PC-9 (cell line): Measurements from ENCODE around the gene DENND6A.

Source experiments
- EZH2 ChIP-seq: fragments of 200-600 bp; sonication (generic); IDR thresholded peaks from 2 replicates; pipeline ENCODE4 v1.8.0; 2017; ENCODE audit warnings: antibody characterized with exemption, low read depth
- TF ChIP-seq, protein P1 (sequence below): fragments of 200-600 bp; sonication (generic); conservative IDR thresholded peaks from 2 replicates; pipeline ENCODE4 v1.6.1; 2017; ENCODE audit warnings: mixed run types, antibody characterized with exemption, mild to moderate bottlenecking, moderate library complexity

DNA sequence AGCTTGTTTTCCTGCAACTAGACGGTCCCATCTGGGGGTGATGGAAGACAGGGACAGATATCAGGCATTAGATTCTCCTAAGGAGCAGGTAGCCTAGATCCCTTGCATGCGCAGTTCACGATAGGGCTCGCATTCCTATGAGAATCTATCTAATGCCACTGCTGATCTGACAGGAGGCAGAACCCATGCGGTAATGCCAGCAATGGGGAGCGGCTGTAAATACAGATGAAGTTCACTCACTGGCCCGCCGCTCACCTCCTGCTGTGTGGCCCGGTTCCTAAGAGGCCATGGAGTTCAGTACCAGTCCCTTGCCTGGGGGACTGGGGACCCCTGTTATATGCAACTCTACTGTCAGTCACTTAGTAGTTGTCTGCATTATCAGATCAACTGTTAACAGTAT is 7.9 kb upstream of the DENND6A start:
- TF ChIP-seq, protein P1, sequence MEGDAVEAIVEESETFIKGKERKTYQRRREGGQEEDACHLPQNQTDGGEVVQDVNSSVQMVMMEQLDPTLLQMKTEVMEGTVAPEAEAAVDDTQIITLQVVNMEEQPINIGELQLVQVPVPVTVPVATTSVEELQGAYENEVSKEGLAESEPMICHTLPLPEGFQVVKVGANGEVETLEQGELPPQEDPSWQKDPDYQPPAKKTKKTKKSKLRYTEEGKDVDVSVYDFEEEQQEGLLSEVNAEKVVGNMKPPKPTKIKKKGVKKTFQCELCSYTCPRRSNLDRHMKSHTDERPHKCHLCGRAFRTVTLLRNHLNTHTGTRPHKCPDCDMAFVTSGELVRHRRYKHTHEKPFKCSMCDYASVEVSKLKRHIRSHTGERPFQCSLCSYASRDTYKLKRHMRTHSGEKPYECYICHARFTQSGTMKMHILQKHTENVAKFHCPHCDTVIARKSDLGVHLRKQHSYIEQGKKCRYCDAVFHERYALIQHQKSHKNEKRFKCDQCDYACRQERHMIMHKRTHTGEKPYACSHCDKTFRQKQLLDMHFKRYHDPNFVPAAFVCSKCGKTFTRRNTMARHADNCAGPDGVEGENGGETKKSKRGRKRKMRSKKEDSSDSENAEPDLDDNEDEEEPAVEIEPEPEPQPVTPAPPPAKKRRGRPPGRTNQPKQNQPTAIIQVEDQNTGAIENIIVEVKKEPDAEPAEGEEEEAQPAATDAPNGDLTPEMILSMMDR: no peak
- TF ChIP-seq EZH2: no peak
